SU-DHL-6 (cell line): ENCODE data around the gene TGM1.

Source experiments
- H2AFZ ChIP-seq: fragments of 200-600 bp; sonication (generic); 2 replicates; pipeline ENCODE4 v1.6.1; 2014; ENCODE audit warnings: low read depth, mild to moderate bottlenecking, moderate library complexity, mixed read lengths, antibody characterized with exemption, low read length; ENCODE audit not compliant: severe bottlenecking
- H3F3A ChIP-seq: fragments of 200-600 bp; shearing (Covaris generic); 2 replicates; pipeline ENCODE4 v1.6.0; 2016; ENCODE audit warnings: antibody characterized with exemption, mild to moderate bottlenecking; ENCODE audit not compliant: insufficient read depth
- H3K27ac ChIP-seq: fragments of 200-600 bp; sonication (generic); 2 replicates; pipeline ENCODE4 v1.5.1; 2016; ENCODE audit warnings: low read depth, mild to moderate bottlenecking, low read length, moderate library complexity, mixed read lengths
- H3K27me3 ChIP-seq: fragments of 200-600 bp; sonication (generic), shearing (Covaris generic); 2 replicates; pipeline ENCODE4 v1.6.0; 2014; ENCODE audit warnings: mild to moderate bottlenecking, low read length
- H3K36me3 ChIP-seq: fragments of 200-600 bp; sonication (generic); 2 replicates; pipeline ENCODE4 v1.6.1; 2014; ENCODE audit warnings: mild to moderate bottlenecking, low read length, mixed read lengths
- H3K4me2 ChIP-seq: fragments of 300-600, 200-600 bp; shearing (Covaris generic), sonication (generic); 2 replicates; pipeline ENCODE4 v1.6.0; 2014; ENCODE audit warnings: low read length, low read depth, mild to moderate bottlenecking; ENCODE audit not compliant: poor library complexity, severe bottlenecking
- H3K4me3 ChIP-seq: fragments of 200-600 bp; sonication (generic); 2 replicates; pipeline ENCODE4 v1.5.1; 2014; ENCODE audit warnings: antibody characterized with exemption, low read length, mild to moderate bottlenecking, mixed read lengths; ENCODE audit not compliant: insufficient read depth, poor library complexity, severe bottlenecking
- H3K79me2 ChIP-seq: fragments of 200-600 bp; sonication (generic); 2 replicates; pipeline ENCODE4 v1.6.1; 2014; ENCODE audit warnings: mild to moderate bottlenecking, low read length, moderate library complexity; ENCODE audit not compliant: insufficient read depth
- H3K9ac ChIP-seq: fragments of 200-600 bp; sonication (generic); 2 replicates; pipeline ENCODE4 v1.7.0; 2014; ENCODE audit warnings: mild to moderate bottlenecking, low read length
- H3K9me2 ChIP-seq: fragments of 200-600 bp; sonication (generic); replicated peaks from 2 replicates; pipeline ENCODE4 v1.6.1; 2014; ENCODE audit warnings: low read length; ENCODE audit not compliant: insufficient read depth
- H3K9me3 ChIP-seq: fragments of 200-600 bp; sonication (generic); 2 replicates; pipeline ENCODE4 v1.6.1; 2014; ENCODE audit warnings: low read length, mixed read lengths; ENCODE audit not compliant: insufficient read depth
- H4K20me1 ChIP-seq: fragments of 200-600 bp; sonication (generic); 2 replicates; pipeline ENCODE4 v1.6.1; 2014; ENCODE audit warnings: low read depth, mild to moderate bottlenecking, antibody characterized with exemption, low read length, moderate library complexity, mixed read lengths
- EZH2phosphoT487 ChIP-seq: fragments of 200-600 bp; sonication (generic), shearing (Covaris generic); conservative IDR thresholded peaks from 2 replicates; pipeline ENCODE4 v1.6.1; 2018; ENCODE audit warnings: mild to moderate bottlenecking, antibody characterized with exemption, low read length, moderate library complexity, mixed read lengths
- TF ChIP-seq, protein P1 (sequence below): fragments of 200-600 bp; sonication (generic); IDR thresholded peaks from one replicate; pipeline ENCODE4 v1.5.1; 2017; ENCODE audit warnings: antibody characterized with exemption, mild to moderate bottlenecking, low read length, moderate library complexity; ENCODE audit not compliant: insufficient read depth, poor library complexity, severe bottlenecking

Gene TGM1

GRCh38 chr14:24235804-24236688, 26.9 kb downstream of the TGM1 start:
- Histone ChIP-seq H3K4me3 (no peak overlapping the region), H3K9me2 (no peaks in the 10 kb centered on the region), H3K4me2 (no peak overlapping the region), H3K27ac (no peak overlapping the region), H3K79me2 (peaks cover 21% of the 10 kb centered on the region), H3F3A (peaks cover 13% of the 10 kb centered on the region; the same call in 1 of the 2 replicates), H4K20me1 (no peaks in the 10 kb centered on the region), H3K36me3 (no peaks in the 10 kb centered on the region; the same call in 1 of the 2 replicates), H3K9me3 (no peaks in the 10 kb centered on the region), H3K27me3 (no peaks in the 10 kb centered on the region), H3K9ac (no peak overlapping the region), H2AFZ (no peak overlapping the region)
- TF ChIP-seq, protein P1, sequence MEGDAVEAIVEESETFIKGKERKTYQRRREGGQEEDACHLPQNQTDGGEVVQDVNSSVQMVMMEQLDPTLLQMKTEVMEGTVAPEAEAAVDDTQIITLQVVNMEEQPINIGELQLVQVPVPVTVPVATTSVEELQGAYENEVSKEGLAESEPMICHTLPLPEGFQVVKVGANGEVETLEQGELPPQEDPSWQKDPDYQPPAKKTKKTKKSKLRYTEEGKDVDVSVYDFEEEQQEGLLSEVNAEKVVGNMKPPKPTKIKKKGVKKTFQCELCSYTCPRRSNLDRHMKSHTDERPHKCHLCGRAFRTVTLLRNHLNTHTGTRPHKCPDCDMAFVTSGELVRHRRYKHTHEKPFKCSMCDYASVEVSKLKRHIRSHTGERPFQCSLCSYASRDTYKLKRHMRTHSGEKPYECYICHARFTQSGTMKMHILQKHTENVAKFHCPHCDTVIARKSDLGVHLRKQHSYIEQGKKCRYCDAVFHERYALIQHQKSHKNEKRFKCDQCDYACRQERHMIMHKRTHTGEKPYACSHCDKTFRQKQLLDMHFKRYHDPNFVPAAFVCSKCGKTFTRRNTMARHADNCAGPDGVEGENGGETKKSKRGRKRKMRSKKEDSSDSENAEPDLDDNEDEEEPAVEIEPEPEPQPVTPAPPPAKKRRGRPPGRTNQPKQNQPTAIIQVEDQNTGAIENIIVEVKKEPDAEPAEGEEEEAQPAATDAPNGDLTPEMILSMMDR = no peak
- TF ChIP-seq EZH2phosphoT487 = no peak

- no peak overlapping the region for H2AFZ ChIP-seq
- H3K4me2 ChIP-seq = peak overlapping the region; percentile 85
- no peak overlapping the region for H3K27ac ChIP-seq
- no peaks in the 10 kb centered on the region for H3K9me3 ChIP-seq
- no peak overlapping the region for H3K4me3 ChIP-seq
- peak overlapping the region; percentile 81; the same call in 1 of the 2 replicates for H3K9ac ChIP-seq
- H4K20me1 ChIP-seq = no peaks in the 10 kb centered on the region
- H3K27me3 ChIP-seq = no peaks in the 10 kb centered on the region
- H3K36me3 ChIP-seq = no peaks in the 10 kb centered on the region
- H3F3A ChIP-seq = peaks cover 13% of the 10 kb centered on the region; the same call in 1 of the 2 replicates
- TF ChIP-seq, protein P1 = no peak
- no peak for TF ChIP-seq EZH2phosphoT487
- H3K79me2 ChIP-seq = peaks cover 34% of the 10 kb centered on the region
- no peaks in the 10 kb centered on the region for H3K9me2 ChIP-seq
These were observed 28.6 kb downstream of the TGM1 start for GRCh38 chr14:24234095-24235005.

GRCh38 chr14:24233538-24233866, 29.5 kb downstream of the TGM1 start:
- no peaks in the 10 kb centered on the region for H4K20me1 ChIP-seq
- no peaks in the 10 kb centered on the region for H3K36me3 ChIP-seq
- H3K79me2 ChIP-seq = peaks cover 42% of the 10 kb centered on the region
- H3K9me3 ChIP-seq = no peaks in the 10 kb centered on the region
- peak overlapping the region; percentile 74; the same call in 1 of the 2 replicates for H3K27ac ChIP-seq
- peaks cover 14% of the 10 kb centered on the region; the same call in 1 of the 2 replicates for H3F3A ChIP-seq
- H2AFZ ChIP-seq = no peak overlapping the region
- peak overlapping the region; percentile 85 for H3K4me2 ChIP-seq
- H3K9ac ChIP-seq = peak overlapping the region; percentile 81
- peak overlapping the region; percentile 99 for H3K4me3 ChIP-seq
- no peaks in the 10 kb centered on the region for H3K27me3 ChIP-seq
- no peaks in the 10 kb centered on the region for H3K9me2 ChIP-seq
- TF ChIP-seq, protein P1 = no peak
- TF ChIP-seq EZH2phosphoT487 = no peak
